GM23248 (cell line): Measurements from ENCODE around the gene VRTN.

Source experiments
- EZH2 ChIP-seq: fragments of 200-600 bp; sonication (generic); IDR thresholded peaks from 2 replicates; pipeline ENCODE4 v1.6.1; 2018; ENCODE audit warnings: antibody characterized with exemption, mild to moderate bottlenecking; ENCODE audit not compliant: insufficient read depth, poor library complexity, severe bottlenecking
- EZH2phosphoT487 ChIP-seq: fragments of 200-600 bp; sonication (generic); IDR thresholded peaks from 2 replicates; pipeline ENCODE4 v1.6.1; 2018; ENCODE audit warnings: antibody characterized with exemption, moderate library complexity, mild to moderate bottlenecking, low read depth; ENCODE audit not compliant: insufficient read depth

- TF ChIP-seq EZH2phosphoT487 (no peak), EZH2 (no peak)
These were observed 41.7 kb downstream of the VRTN start for GRCh38 chr14:74389980-74390379.
